PC-3 (cell line): ENCODE data around the gene PHAX. TPM values are rescaled to one million over a fixed set of nuclear protein-coding genes. Genes with fewer than 3 reads are reported as not detected.

Experiments used
- ATAC-seq: fragments of 200-7000 bp; cut with Tn5 transposase; 2 replicates; pipeline ENCODE4 v1.9.1; 2020; ENCODE audit warnings: mild to moderate bottlenecking, moderate library complexity
- BruUV-seq: library from RNA; stranded (reverse); fragments of 400-500 nt; replicated peaks from 2 replicates; lab custom pipeline; 2021; lab: Mats Ljungman, UMichigan
- CTCF ChIA-PET: fragments of 300-600 bp; sonication (Branson Sonifier 250); formaldehyde crosslinking; loops from one replicate; lab custom pipeline; 2022; ENCODE audit warnings: antibody characterized with exemption; lab: Charles Lee
- POLR2A ChIA-PET: fragments of 300-600 bp; sonication (Branson Sonifier 250); formaldehyde crosslinking; loops from one replicate; lab custom pipeline; 2022; ENCODE audit warnings: antibody characterized with exemption; ENCODE audit not compliant: unreplicated experiment; lab: Charles Lee
- DNase-seq: peaks from one replicate; pipeline ENCODE4 v3.0.0-alpha.2; 2015
- H2AFZ ChIP-seq: fragments of 300-600 bp; sonication (generic); 2 replicates; pipeline ENCODE4 v1.6.0; 2016; ENCODE audit warnings: antibody characterized with exemption, low read length
- H3F3A ChIP-seq: fragments of 300-600 bp; sonication (generic); one replicate; pipeline ENCODE4 v1.6.0; 2017; ENCODE audit warnings: antibody characterized with exemption, low read length, control low read depth, mild to moderate bottlenecking; ENCODE audit not compliant: unreplicated experiment
- H3K27ac ChIP-seq: fragments of 300-600 bp; sonication (generic); 2 replicates; pipeline ENCODE4 v1.5.1; 2016; ENCODE audit warnings: mild to moderate bottlenecking, low read length
- H3K27me3 ChIP-seq: fragments of 300-600 bp; sonication (generic); 2 replicates; pipeline ENCODE4 v1.6.1; 2016; ENCODE audit warnings: low read length, mixed read lengths
- H3K36me3 ChIP-seq: fragments of 300-600 bp; sonication (generic); 2 replicates; pipeline ENCODE4 v1.6.1; 2016; ENCODE audit warnings: low read depth, mixed run types, low read length, mixed read lengths
- H3K4me1 ChIP-seq: fragments of 300-600 bp; sonication (generic); 2 replicates; pipeline ENCODE4 v1.5.1; 2016; ENCODE audit warnings: low read length; ENCODE audit not compliant: insufficient read depth
- H3K4me2 ChIP-seq: fragments of 300-600 bp; sonication (generic); 2 replicates; pipeline ENCODE4 v1.6.0; 2016; ENCODE audit warnings: low read length
- H3K4me3 ChIP-seq: fragments of 300-600 bp; sonication (generic); 2 replicates; pipeline ENCODE4 v1.5.1; 2016; ENCODE audit warnings: mild to moderate bottlenecking, low read length, mixed read lengths
- H3K79me2 ChIP-seq: fragments of 300-600 bp; sonication (generic); 2 replicates; pipeline ENCODE4 v1.6.1; 2017; ENCODE audit warnings: low read length, mixed read lengths
- H3K9ac ChIP-seq: fragments of 300-600 bp; sonication (generic); 2 replicates; pipeline ENCODE4 v1.6.0; 2016; ENCODE audit warnings: mild to moderate bottlenecking, low read length
- H3K9me2 ChIP-seq: fragments of 300-600 bp; sonication (generic); replicated peaks from 2 replicates; pipeline ENCODE4 v1.6.1; 2016; ENCODE audit warnings: mixed run types, low read length, mixed read lengths
- H3K9me3 ChIP-seq: fragments of 300-600 bp; sonication (generic); 2 replicates; pipeline ENCODE4 v1.6.1; 2016; ENCODE audit warnings: low read length, mixed read lengths
- H4K20me1 ChIP-seq: fragments of 300-600 bp; sonication (generic); 2 replicates; pipeline ENCODE4 v1.6.1; 2016; ENCODE audit warnings: low read length, mixed read lengths
- EZH2 ChIP-seq: fragments of 300-600 bp; sonication (generic); IDR thresholded peaks from one replicate; pipeline ENCODE4 v1.6.1; 2017; ENCODE audit warnings: antibody characterized with exemption, mild to moderate bottlenecking, low read length; ENCODE audit not compliant: unreplicated experiment
- EZH2phosphoT487 ChIP-seq: fragments of 300-600 bp; sonication (generic); IDR thresholded peaks from 2 replicates; pipeline ENCODE4 v1.6.1; 2018; ENCODE audit warnings: mild to moderate bottlenecking, antibody characterized with exemption, low read length, borderline replicate concordance
- intact Hi-C: fragments of 100-400 bp; cut with micrococcal nuclease; formaldehyde crosslinking; loops from 2 replicates; pipeline ENCODE4 v1.9.0; 2023
- total RNA-seq: library from RNA; depleted of rRNA; stranded (reverse); fragments of >200 nt; gene quantifications from 2 replicates; pipeline ENCODE4 v1.2.3, GENCODE V29; 2014
- TF ChIP-seq, protein P1 (sequence below): fragments of 300-600 bp; sonication (generic); conservative IDR thresholded peaks from 2 replicates; pipeline ENCODE4 v1.5.1; 2017; ENCODE audit warnings: antibody characterized with exemption, low read depth, mild to moderate bottlenecking, low read length

The PHAX gene
- total RNA-seq, 1 experiment from 2014 or later: 40.3 TPM

DNA sequence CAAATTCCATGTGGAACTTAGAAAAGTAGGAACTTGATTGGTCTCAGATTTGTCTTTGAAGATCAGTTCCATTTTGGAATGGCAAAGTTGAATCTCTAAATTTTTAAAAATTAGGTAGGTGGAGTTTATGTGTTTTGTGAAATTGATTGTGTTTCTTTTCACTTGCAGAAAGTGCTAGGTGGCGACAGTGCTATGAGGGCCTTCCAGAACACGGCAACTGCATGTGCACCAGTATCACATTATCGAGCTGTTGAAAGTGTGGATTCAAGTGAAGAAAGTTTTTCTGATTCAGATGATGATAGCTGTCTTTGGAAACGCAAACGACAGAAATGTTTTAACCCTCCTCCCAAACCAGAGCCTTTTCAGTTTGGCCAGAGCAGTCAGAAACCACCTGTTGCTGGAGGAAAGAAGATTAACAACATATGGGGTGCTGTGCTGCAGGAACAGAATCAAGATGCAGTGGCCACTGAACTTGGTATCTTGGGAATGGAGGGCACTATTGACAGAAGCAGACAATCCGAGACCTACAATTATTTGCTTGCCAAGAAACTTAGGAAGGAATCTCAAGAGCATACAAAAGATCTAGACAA, 2.8 kb downstream of the PHAX start:
- Histone ChIP-seq H3K4me3 (no peak overlapping the region), H3K9me3 (no peaks in the 10 kb centered on the region), H2AFZ (no peak overlapping the region), H3K9ac (no peak overlapping the region), H3K27me3 (no peaks in the 10 kb centered on the region), H3K79me2 (peaks cover 76% of the 10 kb centered on the region), H3K4me2 (no peak overlapping the region), H3K36me3 (peaks cover 21% of the 10 kb centered on the region), H3K27ac (no peak overlapping the region), H3F3A (no peaks in the 10 kb centered on the region), H4K20me1 (peaks cover 25% of the 10 kb centered on the region), H3K9me2 (no peaks in the 10 kb centered on the region), H3K4me1 (peaks cover 18% of the 10 kb centered on the region)
- DNase-seq: no peak
- BruUV-seq: no TSS peak
- TF ChIP-seq, protein P1, sequence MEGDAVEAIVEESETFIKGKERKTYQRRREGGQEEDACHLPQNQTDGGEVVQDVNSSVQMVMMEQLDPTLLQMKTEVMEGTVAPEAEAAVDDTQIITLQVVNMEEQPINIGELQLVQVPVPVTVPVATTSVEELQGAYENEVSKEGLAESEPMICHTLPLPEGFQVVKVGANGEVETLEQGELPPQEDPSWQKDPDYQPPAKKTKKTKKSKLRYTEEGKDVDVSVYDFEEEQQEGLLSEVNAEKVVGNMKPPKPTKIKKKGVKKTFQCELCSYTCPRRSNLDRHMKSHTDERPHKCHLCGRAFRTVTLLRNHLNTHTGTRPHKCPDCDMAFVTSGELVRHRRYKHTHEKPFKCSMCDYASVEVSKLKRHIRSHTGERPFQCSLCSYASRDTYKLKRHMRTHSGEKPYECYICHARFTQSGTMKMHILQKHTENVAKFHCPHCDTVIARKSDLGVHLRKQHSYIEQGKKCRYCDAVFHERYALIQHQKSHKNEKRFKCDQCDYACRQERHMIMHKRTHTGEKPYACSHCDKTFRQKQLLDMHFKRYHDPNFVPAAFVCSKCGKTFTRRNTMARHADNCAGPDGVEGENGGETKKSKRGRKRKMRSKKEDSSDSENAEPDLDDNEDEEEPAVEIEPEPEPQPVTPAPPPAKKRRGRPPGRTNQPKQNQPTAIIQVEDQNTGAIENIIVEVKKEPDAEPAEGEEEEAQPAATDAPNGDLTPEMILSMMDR: no peak
- TF ChIP-seq EZH2phosphoT487: no peak
- no peak for TF ChIP-seq EZH2
- ATAC-seq: no peak
- ChIA-PET CTCF (no interaction called here), POLR2A (interaction anchor here (0.6 kb wide), 1 partner anchor 17 kb away, joined by 6 read pairs; no protein-coding TSS in a partner anchor)
- intact Hi-C loops: no loop called here

DNA sequence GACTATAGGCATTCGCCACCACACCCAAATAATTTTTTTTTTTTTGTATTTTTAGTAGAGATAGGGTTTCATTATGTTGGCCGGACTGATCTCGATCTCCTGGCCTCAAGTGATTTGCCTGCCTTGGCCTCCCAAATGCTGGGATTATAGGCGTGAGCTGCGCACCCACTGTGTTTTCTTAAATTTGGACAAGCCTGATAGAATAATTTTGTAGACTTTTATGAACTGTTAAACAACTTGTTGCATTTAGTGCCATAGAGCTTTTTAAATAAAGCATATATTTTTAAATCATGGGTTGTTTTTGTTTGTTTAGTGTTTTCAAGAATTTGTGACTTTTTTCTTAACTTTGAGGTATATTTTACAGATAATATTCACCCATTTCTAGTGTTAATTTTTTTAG, 4.8 kb downstream of the PHAX start:
- ChIA-PET CTCF (interaction anchor here (0.6 kb wide), 1 partner anchor 26 kb away, joined by 3 read pairs; no protein-coding TSS in a partner anchor), POLR2A (no interaction called here)
- H3K27me3 ChIP-seq: no peaks in the 10 kb centered on the region
- peaks cover 27% of the 10 kb centered on the region for H3K36me3 ChIP-seq
- H3K27ac ChIP-seq: no peak overlapping the region
- H2AFZ ChIP-seq: no peak overlapping the region
- no peak for DNase-seq
- no peaks in the 10 kb centered on the region for H3K9me3 ChIP-seq
- TF ChIP-seq, protein P1: no peak
- TF ChIP-seq EZH2 (no peak), EZH2phosphoT487 (no peak)
- no TSS peak for BruUV-seq
- no peak for ATAC-seq
- H3K4me2 ChIP-seq: peak overlapping the region; percentile 51; the same call in 1 of the 2 replicates
- no peaks in the 10 kb centered on the region for H3F3A ChIP-seq
- H3K4me1 ChIP-seq: peaks cover 8% of the 10 kb centered on the region
- intact Hi-C loops: no loop called here
- H3K9ac ChIP-seq: no peak overlapping the region
- peaks cover 96% of the 10 kb centered on the region for H3K79me2 ChIP-seq
- H3K4me3 ChIP-seq: no peak overlapping the region
- peaks cover 25% of the 10 kb centered on the region for H4K20me1 ChIP-seq
- H3K9me2 ChIP-seq: no peaks in the 10 kb centered on the region

DNA sequence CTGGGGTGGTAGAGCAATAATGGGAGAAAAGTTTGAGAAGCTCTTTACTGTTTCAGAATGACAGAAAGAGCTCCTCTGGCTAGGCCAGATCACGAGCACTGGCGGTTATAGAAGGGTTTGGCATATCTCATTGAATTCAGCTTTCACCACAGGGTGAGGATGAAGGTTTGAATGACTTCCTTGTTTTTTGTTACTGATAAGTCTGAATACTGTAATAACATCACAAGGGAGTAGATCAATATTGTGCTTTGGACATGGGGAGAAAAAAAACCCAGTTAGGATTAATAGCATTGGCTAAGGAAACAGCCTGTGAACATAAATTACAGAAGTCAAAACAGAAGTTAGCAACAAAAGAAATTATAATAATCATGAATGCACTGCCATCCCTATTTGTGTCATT, 9.4 kb downstream of the PHAX start:
- Histone ChIP-seq H3K9me2 (no peaks in the 10 kb centered on the region), H2AFZ (no peak overlapping the region), H3K27me3 (no peaks in the 10 kb centered on the region), H4K20me1 (peaks cover 16% of the 10 kb centered on the region), H3K4me1 (peaks cover 5% of the 10 kb centered on the region), H3K4me3 (no peak overlapping the region), H3K27ac (no peak overlapping the region), H3K9ac (no peak overlapping the region), H3K9me3 (no peaks in the 10 kb centered on the region), H3K36me3 (peaks cover 17% of the 10 kb centered on the region), H3K79me2 (peaks cover 97% of the 10 kb centered on the region), H3F3A (no peaks in the 10 kb centered on the region), H3K4me2 (no peak overlapping the region)
- ChIA-PET CTCF (no interaction called here), POLR2A (no interaction called here)
- intact Hi-C loops: no loop called here
- no peak for ATAC-seq
- TF ChIP-seq, protein P1: no peak
- TF ChIP-seq EZH2: no peak
- TF ChIP-seq EZH2phosphoT487: no peak
- DNase-seq: no peak
- no TSS peak for BruUV-seq
